Renal cortex interstitium (tissue), 11 donors: ENCODE data around the gene SPTBN4. TPM values are rescaled to one million over a fixed set of nuclear protein-coding genes. Genes with fewer than 3 reads are reported as not detected.

Source experiments
- DNase-seq, 11 donors: peaks; one replicate each; pipeline ENCODE4 v3.0.0-alpha.2; 2013; ENCODE audit warnings: low read depth in 9 of 11, low spot score in 4 of 11; ENCODE audit errors: extremely low read depth in 1 of 11
- polyA plus RNA-seq, 3 donors: library from polyadenylated mRNA; unstranded; fragments of 120-200 nt; gene quantifications; one replicate each; pipeline ENCODE4 v1.2.1, GENCODE V29; 2013; ENCODE audit not compliant: insufficient read length in 3 of 3

SPTBN4 gene
- polyA plus RNA-seq, 3 donors: 1.5 to 2.2 (median 1.6) TPM

GRCh38 chr19:40607311-40608239, 140.8 kb downstream of the SPTBN4 start:
- DNase-seq: no peak

GRCh38 chr19:40608240-40608621, 141.4 kb downstream of the SPTBN4 start:
- DNase-seq: no peak

- no peak for DNase-seq
Measured at GRCh38 chr19:40608957-40609356, 142.2 kb downstream of the SPTBN4 start.

- no peak for DNase-seq
Measured at GRCh38 chr19:40609561-40610395, 143.0 kb downstream of the SPTBN4 start.

GRCh38 chr19:40610396-40611064, 143.7 kb downstream of the SPTBN4 start:
- DNase-seq: no peak

DNA sequence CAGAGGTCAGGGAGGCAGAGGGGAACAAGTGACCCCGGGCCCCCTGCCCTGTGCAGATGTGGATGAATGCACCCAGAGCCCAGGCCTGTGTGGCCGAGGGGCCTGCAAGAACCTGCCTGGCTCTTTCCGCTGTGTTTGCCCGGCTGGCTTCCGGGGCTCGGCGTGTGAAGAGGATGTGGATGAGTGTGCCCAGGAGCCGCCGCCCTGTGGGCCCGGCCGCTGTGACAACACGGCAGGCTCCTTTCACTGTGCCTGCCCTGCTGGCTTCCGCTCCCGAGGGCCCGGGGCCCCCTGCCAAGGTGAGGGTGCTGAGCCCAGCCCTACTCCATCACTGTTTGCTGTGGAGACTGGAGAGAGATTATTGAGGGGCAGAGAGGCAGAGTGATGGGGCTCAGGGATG, 144.3 kb downstream of the SPTBN4 start:
- no peak for DNase-seq

DNA sequence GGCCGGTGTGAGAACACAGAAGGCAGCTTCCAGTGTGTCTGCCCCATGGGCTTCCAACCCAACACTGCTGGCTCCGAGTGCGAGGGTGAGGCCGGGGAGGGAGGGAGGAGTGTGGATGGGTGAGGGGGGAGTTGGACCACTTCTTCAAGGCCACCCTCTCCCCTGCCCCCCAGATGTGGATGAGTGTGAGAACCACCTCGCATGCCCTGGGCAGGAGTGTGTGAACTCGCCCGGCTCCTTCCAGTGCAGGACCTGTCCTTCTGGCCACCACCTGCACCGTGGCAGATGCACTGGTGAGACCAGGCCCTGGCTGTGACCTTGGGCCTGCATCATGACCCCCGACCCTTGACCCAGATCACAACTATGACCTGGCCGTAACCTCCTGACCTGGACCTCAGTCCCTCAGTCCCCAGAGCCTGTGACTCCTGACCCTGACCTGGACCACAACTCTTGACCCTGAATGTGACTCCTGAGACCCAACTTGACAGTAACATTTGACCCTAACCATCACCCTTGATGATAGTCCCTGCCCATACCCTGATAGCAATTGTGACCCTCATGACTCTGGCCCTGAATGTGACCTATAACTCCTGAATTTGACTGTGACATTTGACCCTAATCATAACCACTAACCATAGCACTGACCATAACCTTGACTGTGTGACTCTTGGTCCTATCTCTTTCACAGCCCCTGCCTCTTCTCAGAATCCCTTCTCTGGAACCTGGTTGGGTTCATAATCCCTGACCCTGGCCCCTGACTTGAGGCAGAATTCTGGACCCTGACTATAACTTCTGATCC, 145.3 kb downstream of the SPTBN4 start:
- no peak for DNase-seq

- no peak for DNase-seq
Measured at GRCh38 chr19:40612831-40613689, 146.3 kb downstream of the SPTBN4 start.

GRCh38 chr19:40613690-40614621, 147.2 kb downstream of the SPTBN4 start:
- no peak for DNase-seq

DNA sequence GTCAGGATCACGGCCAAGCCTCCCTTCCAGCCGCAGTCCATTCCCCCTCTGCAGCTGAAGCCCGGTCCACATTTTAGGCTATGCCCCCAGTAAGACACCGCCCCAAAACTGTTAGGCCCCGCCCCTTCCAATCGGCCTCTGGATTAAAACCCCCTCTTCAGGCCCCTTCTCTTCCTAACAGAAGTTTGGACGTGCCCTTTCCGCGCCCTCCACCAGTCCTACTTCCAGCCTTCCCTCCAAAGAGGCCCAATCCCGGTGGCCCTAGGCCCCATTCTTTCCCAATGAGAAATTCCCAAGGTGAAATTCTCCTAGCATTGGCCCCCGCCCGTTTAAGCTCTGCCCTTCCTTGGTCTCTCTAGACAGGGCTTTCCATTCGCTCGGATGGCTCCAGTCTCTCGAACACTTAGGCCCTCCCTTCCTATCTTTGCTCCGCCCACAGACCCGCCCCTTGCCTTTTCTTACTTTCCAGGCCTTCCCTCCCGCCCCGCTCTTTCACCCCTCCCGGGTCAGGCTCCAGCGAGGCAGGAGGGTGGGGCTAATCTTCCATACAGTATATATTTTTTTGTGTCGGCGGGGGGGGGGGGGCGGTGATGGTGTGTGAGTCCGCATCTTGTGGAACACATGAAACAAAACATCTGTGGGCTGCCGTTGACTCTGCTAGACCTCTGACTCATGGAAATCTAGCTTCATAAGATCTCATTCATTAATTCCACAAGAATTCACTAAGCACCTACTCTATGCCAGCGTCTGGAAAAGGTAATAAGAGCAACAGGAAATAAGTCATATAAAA, 148.0 kb downstream of the SPTBN4 start:
- peak in 4 of 11 donors; percentile 55 to 77 (median 70) for DNase-seq

- DNase-seq: no peak
Measured at GRCh38 chr19:40616178-40616577, 149.4 kb downstream of the SPTBN4 start.

- DNase-seq: no peak
Measured at GRCh38 chr19:40616941-40617340, 150.1 kb downstream of the SPTBN4 start.

- DNase-seq: no peak
Measured at GRCh38 chr19:40617961-40618360, 151.2 kb downstream of the SPTBN4 start.

DNA sequence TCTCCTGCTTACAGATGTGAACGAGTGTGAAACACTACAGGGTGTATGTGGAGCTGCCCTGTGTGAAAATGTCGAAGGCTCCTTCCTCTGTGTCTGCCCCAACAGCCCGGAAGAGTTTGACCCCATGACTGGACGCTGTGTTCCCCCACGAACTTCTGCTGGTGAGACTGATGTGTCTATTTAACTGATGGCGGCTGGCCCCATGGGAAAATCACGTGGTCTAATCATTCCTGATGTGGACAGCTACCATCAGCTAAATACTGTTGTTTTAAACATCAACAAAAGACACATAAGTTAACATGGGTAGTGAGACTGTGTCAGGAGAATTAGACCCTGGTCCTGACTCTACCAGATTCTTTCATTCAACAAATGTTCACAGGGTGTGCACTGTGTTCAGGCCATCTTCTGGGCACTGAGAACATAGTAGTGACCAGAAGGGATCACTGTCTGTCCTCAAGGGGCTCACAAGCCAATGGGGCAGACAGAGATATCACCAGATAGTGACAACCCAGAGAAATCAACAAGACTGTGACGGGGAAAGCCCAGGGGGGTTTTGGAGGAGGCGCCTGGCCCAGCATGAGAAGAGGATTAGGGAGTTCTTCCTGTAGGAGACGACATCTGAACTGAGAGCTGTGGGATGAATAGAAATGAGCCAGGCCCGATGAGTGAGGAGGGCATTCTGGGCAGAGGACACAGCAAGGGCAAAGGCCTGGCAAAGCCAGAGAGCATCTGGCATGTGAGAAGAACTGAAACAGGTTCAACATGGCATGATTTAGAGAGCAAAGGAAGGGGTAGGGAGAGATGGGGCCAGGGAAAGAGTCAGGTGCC, 152.7 kb downstream of the SPTBN4 start:
- DNase-seq: no peak

DNA sequence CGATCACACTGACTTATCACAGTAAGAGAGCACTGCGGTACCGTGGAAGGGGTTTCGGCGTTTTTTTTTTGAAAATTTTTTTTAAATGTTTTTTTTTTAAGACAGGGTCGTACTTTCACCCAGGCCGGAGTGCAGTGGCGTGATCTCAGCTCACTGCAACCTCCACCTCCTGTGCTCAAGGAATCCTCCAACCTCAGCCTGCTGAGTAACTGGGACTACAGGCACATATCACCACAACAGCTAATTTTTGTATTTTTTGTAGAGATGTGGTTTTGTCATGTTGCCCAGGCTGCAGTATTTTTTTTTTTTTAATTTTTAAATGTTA, 153.3 kb downstream of the SPTBN4 start:
- DNase-seq: no peak
